H1 (cell line): Measurements from ENCODE around the gene LRBA. TPM values are rescaled to one million over a fixed set of nuclear protein-coding genes. Genes with fewer than 3 reads are reported as not detected.

Experiments
- TBP ChIP-seq: IDR thresholded peaks from 2 replicates; pipeline ENCODE4 v1.6.1; 2011; ENCODE audit warnings: low read depth, low read length, improper control_type of control experiment
- polyA plus RNA-seq, 7 experiments: library from polyadenylated mRNA; depleted of rRNA in 3 of 7; stranded (reverse) in 5 of 7; unstranded in 2 of 7; fragments of >200 nt in 5 of 7; fragments of 200-250 nt in 2 of 7; gene quantifications; 1 replicate in 5 of 7; 2 replicates in 1 of 7; 4 replicates in 1 of 7; pipeline versions ENCODE4 v1.2.1 to v1.2.3, GENCODE V29; 2011 to 2013; ENCODE audit warnings: missing spikeins in 2 of 7, mixed read lengths in 2 of 7
- total RNA-seq: library from RNA; stranded (reverse); fragmentation: NEBNext Ultra II Directional; extraction: Animal tissue kit (Norgen Biotek cat#: 25700); gene quantifications from 2 replicates; pipeline ENCODE4 v1.2.1, GENCODE V29; 2021

The LRBA gene
- total and polyA plus RNA-seq, 2 of the 8 experiments (the other 6 are each of a cell fraction or from before 2014, with no cell fraction given): 54.6 to 83.2 TPM

GRCh38 chr4:150750824-150751223 is 264.3 kb downstream of the LRBA start (continued):
- no peak for TF ChIP-seq TBP
